PC-3 (cell line): ENCODE data around the gene PCDH9. TPM values are rescaled to one million over a fixed set of nuclear protein-coding genes. Genes with fewer than 3 reads are reported as not detected.

Experiments
- ATAC-seq: fragments of 200-7000 bp; cut with Tn5 transposase; 2 replicates; pipeline ENCODE4 v1.9.1; 2020; ENCODE audit warnings: mild to moderate bottlenecking, moderate library complexity
- BruUV-seq: library from RNA; stranded (reverse); fragments of 400-500 nt; replicated peaks from 2 replicates; lab custom pipeline; 2021; lab: Mats Ljungman, UMichigan
- CTCF ChIA-PET: fragments of 300-600 bp; sonication (Branson Sonifier 250); formaldehyde crosslinking; loops from one replicate; lab custom pipeline; 2022; ENCODE audit warnings: antibody characterized with exemption; lab: Charles Lee
- POLR2A ChIA-PET: fragments of 300-600 bp; sonication (Branson Sonifier 250); formaldehyde crosslinking; loops from one replicate; lab custom pipeline; 2022; ENCODE audit warnings: antibody characterized with exemption; ENCODE audit not compliant: unreplicated experiment; lab: Charles Lee
- DNase-seq: peaks from one replicate; pipeline ENCODE4 v3.0.0-alpha.2; 2015
- H2AFZ ChIP-seq: fragments of 300-600 bp; sonication (generic); 2 replicates; pipeline ENCODE4 v1.6.0; 2016; ENCODE audit warnings: antibody characterized with exemption, low read length
- H3F3A ChIP-seq: fragments of 300-600 bp; sonication (generic); one replicate; pipeline ENCODE4 v1.6.0; 2017; ENCODE audit warnings: antibody characterized with exemption, low read length, control low read depth, mild to moderate bottlenecking; ENCODE audit not compliant: unreplicated experiment
- H3K27ac ChIP-seq: fragments of 300-600 bp; sonication (generic); 2 replicates; pipeline ENCODE4 v1.5.1; 2016; ENCODE audit warnings: mild to moderate bottlenecking, low read length
- H3K27me3 ChIP-seq: fragments of 300-600 bp; sonication (generic); 2 replicates; pipeline ENCODE4 v1.6.1; 2016; ENCODE audit warnings: low read length, mixed read lengths
- H3K36me3 ChIP-seq: fragments of 300-600 bp; sonication (generic); 2 replicates; pipeline ENCODE4 v1.6.1; 2016; ENCODE audit warnings: low read depth, mixed run types, low read length, mixed read lengths
- H3K4me1 ChIP-seq: fragments of 300-600 bp; sonication (generic); 2 replicates; pipeline ENCODE4 v1.5.1; 2016; ENCODE audit warnings: low read length; ENCODE audit not compliant: insufficient read depth
- H3K4me2 ChIP-seq: fragments of 300-600 bp; sonication (generic); 2 replicates; pipeline ENCODE4 v1.6.0; 2016; ENCODE audit warnings: low read length
- H3K4me3 ChIP-seq: fragments of 300-600 bp; sonication (generic); 2 replicates; pipeline ENCODE4 v1.5.1; 2016; ENCODE audit warnings: mild to moderate bottlenecking, low read length, mixed read lengths
- H3K79me2 ChIP-seq: fragments of 300-600 bp; sonication (generic); 2 replicates; pipeline ENCODE4 v1.6.1; 2017; ENCODE audit warnings: low read length, mixed read lengths
- H3K9ac ChIP-seq: fragments of 300-600 bp; sonication (generic); 2 replicates; pipeline ENCODE4 v1.6.0; 2016; ENCODE audit warnings: mild to moderate bottlenecking, low read length
- H3K9me2 ChIP-seq: fragments of 300-600 bp; sonication (generic); replicated peaks from 2 replicates; pipeline ENCODE4 v1.6.1; 2016; ENCODE audit warnings: mixed run types, low read length, mixed read lengths
- H3K9me3 ChIP-seq: fragments of 300-600 bp; sonication (generic); 2 replicates; pipeline ENCODE4 v1.6.1; 2016; ENCODE audit warnings: low read length, mixed read lengths
- H4K20me1 ChIP-seq: fragments of 300-600 bp; sonication (generic); 2 replicates; pipeline ENCODE4 v1.6.1; 2016; ENCODE audit warnings: low read length, mixed read lengths
- CTCF ChIP-seq: fragments of 300-600 bp; sonication (generic); conservative IDR thresholded peaks from 2 replicates; pipeline ENCODE4 v1.5.1; 2017; ENCODE audit warnings: antibody characterized with exemption, low read depth, mild to moderate bottlenecking, low read length
- EZH2 ChIP-seq: fragments of 300-600 bp; sonication (generic); IDR thresholded peaks from one replicate; pipeline ENCODE4 v1.6.1; 2017; ENCODE audit warnings: antibody characterized with exemption, mild to moderate bottlenecking, low read length; ENCODE audit not compliant: unreplicated experiment
- EZH2phosphoT487 ChIP-seq: fragments of 300-600 bp; sonication (generic); IDR thresholded peaks from 2 replicates; pipeline ENCODE4 v1.6.1; 2018; ENCODE audit warnings: mild to moderate bottlenecking, antibody characterized with exemption, low read length, borderline replicate concordance
- intact Hi-C: fragments of 100-400 bp; cut with micrococcal nuclease; formaldehyde crosslinking; loops from 2 replicates; pipeline ENCODE4 v1.9.0; 2023
- total RNA-seq: library from RNA; depleted of rRNA; stranded (reverse); fragments of >200 nt; gene quantifications from 2 replicates; pipeline ENCODE4 v1.2.3, GENCODE V29; 2014

Gene PCDH9
- total RNA-seq, 1 experiment from 2014 or later, result 0.98 TPM

- Histone ChIP-seq H3K27me3 (no peaks in the 10 kb centered on the region), H3K36me3 (no peaks in the 10 kb centered on the region), H2AFZ (no peak overlapping the region), H3K27ac (no peak overlapping the region), H3K9me3 (no peaks in the 10 kb centered on the region), H3K4me2 (no peak overlapping the region), H3F3A (no peaks in the 10 kb centered on the region), H3K4me1 (no peaks in the 10 kb centered on the region), H3K79me2 (no peaks in the 10 kb centered on the region), H4K20me1 (no peaks in the 10 kb centered on the region), H3K4me3 (no peak overlapping the region), H3K9me2 (no peaks in the 10 kb centered on the region), H3K9ac (no peak overlapping the region)
- TF ChIP-seq EZH2 (no peak), EZH2phosphoT487 (no peak), CTCF (no peak)
- CTCF ChIA-PET, result no interaction called here
- intact Hi-C loops, result no loop called here
- POLR2A ChIA-PET, result no interaction called here
- ATAC-seq (no peak), DNase-seq (no peak)
- no TSS peak for BruUV-seq
Measured at GRCh38 chr13:67094078-67094477, 136.1 kb downstream of the PCDH9 start.

DNA sequence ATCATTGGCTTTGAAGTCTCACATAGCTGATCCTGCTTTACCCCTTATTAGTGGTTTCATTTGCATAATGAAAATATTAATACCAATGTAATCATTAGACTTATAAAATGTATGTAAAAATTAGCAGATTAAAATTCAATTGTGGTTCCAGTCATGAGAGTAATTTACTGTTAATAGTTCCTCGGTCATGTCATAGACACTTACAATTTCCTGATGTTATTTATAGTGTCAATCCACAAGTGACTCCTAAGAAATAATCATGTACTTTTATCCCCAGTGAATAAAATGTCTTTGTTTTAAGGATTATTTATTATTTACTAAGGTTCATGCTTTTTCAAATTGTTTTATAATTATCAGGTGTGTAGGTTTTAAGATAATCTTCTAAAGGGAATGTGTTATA lies 138.5 kb downstream of the PCDH9 start:
- Histone ChIP-seq H3K9me2 (no peaks in the 10 kb centered on the region), H3K4me2 (no peak overlapping the region), H3F3A (no peaks in the 10 kb centered on the region), H3K4me1 (no peaks in the 10 kb centered on the region), H4K20me1 (no peaks in the 10 kb centered on the region), H3K79me2 (no peaks in the 10 kb centered on the region), H3K27ac (no peak overlapping the region), H3K9ac (no peak overlapping the region), H3K9me3 (no peaks in the 10 kb centered on the region), H3K27me3 (no peaks in the 10 kb centered on the region), H3K4me3 (no peak overlapping the region), H3K36me3 (no peaks in the 10 kb centered on the region), H2AFZ (no peak overlapping the region)
- BruUV-seq, result no TSS peak
- DNase-seq, result no peak
- ATAC-seq, result no peak
- intact Hi-C loops, result no loop called here
- no peak for TF ChIP-seq EZH2phosphoT487
- no peak for TF ChIP-seq CTCF
- no peak for TF ChIP-seq EZH2
- POLR2A ChIA-PET, result no interaction called here
- CTCF ChIA-PET, result no interaction called here

- H2AFZ ChIP-seq, result no peak overlapping the region
- no peak overlapping the region for H3K27ac ChIP-seq
- no peak for TF ChIP-seq EZH2
- no peak for TF ChIP-seq EZH2phosphoT487
- no peak for TF ChIP-seq CTCF
- intact Hi-C loops, result no loop called here
- H3K4me3 ChIP-seq, result no peak overlapping the region
- H3K79me2 ChIP-seq, result no peaks in the 10 kb centered on the region
- no peaks in the 10 kb centered on the region for H3K36me3 ChIP-seq
- no peaks in the 10 kb centered on the region for H3F3A ChIP-seq
- H3K9me2 ChIP-seq, result no peaks in the 10 kb centered on the region
- no peaks in the 10 kb centered on the region for H4K20me1 ChIP-seq
- H3K9ac ChIP-seq, result no peak overlapping the region
- CTCF ChIA-PET, result no interaction called here
- H3K4me2 ChIP-seq, result no peak overlapping the region
- no peaks in the 10 kb centered on the region for H3K9me3 ChIP-seq
- POLR2A ChIA-PET, result no interaction called here
- no peaks in the 10 kb centered on the region for H3K4me1 ChIP-seq
- H3K27me3 ChIP-seq, result no peaks in the 10 kb centered on the region
- no peak for DNase-seq
- no TSS peak for BruUV-seq
- ATAC-seq, result no peak
Measured at GRCh38 chr13:67090856-67091255, 139.3 kb downstream of the PCDH9 start.
